GM19239 (cell line): ENCODE data around the gene USP17L10.
"Not testable (repeated sequence)": the region's sequence is repeated elsewhere in the genome, so short reads cannot be mapped to it uniquely, and the experiment has no call there.

ENCODE experiments used
- DNase-seq: peaks from one replicate; pipeline ENCODE4 v3.0.0; 2011; ENCODE audit warnings: low spot score; ENCODE audit not compliant: insufficient read length
- FAIRE-seq: peaks from 2 replicates; lab custom pipeline; 2011; peaks lifted over from hg19 to GRCh38; lab: Jason Lieb, UNC

Gene USP17L10

DNA sequence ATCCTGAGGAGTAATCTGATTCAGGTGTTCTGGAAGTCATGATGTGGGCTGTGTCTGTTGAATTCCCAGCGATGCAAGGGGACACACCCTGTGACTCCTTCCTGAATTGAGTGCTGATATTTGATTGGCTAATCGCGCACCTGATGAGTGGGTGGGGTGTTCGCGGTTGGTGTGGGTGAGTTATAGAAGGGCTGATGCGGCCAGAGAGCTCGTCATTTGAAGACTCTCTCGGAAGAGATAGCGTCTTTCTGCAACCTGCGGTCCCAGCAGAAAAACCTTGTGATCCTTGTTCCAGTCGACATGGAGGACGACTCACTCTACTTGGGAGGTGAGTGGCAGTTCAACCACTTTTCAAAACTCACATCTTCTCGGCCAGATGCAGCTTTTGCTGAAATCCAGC, at the start of gene USP17L10:
Gene USP17L10 (plus strand): TSS at position 301 of the 400 bp plus-strand sequence. CDS start 0 bp downstream, at position 301.
- FAIRE-seq, DNase-seq: not testable (repeated sequence)

DNA sequence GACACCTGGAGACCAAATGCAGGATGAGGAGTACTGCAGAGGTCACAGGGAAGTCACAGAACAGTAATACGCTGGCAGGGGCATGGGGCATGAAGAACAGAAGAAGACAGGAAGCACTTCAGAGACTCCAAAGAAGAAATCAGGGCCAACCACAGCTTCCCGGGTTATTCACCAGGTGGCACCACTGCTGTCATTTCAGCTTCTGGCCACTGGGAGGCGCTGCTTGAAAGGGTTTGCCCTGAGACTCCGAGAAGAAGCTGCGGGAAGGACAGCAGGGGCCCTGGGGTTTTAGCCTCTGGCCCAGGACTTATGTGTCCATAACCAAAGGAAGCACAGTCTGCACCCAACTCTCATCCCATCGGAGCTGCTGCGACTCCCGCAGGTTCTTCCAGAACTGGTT, 44.5 kb upstream of the USP17L10 start:
- not testable (repeated sequence) for DNase-seq, FAIRE-seq

DNA sequence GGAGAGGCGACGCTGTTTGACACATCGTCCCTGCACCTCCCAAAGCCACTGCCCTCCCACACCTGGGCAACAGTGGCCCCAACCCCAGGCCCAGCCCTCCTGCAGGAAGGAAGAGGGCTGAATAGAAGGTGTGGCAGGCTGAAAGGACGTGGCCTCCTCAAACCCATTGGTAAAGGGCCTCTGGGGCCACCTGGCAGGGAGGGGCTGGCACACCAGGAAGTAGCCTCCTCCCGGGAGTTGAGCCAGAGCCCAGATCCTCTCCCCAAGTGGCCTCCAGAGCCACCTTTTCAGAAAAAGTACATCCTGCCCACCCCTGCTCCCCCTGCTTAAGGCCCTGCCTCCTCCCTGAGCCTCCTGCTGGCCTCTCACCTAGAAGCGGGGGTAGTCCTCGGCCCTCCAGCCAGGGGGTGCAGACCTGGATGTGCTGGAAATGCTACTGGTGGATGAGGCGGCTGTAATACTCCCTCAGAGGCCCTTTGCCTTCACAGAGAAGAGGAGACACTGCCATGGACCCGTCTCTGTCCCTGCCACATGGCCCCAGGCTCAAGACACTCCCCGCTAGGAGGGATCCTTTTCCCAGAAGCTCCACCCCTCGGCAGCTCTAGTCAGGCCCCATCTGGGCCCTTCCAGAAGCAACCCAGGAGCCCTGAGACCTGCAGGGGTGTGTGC, 40.5 kb upstream of the USP17L10 start, which contains the start of gene FAM90A26:
Gene FAM90A26 (plus strand): TSS at position 619 of the 669 bp plus-strand sequence. CDS start 2,764 bp downstream, outside the sequence.
- not testable (repeated sequence) for DNase-seq, FAIRE-seq

GRCh38 chr4:9214701-9215100, 4.2 kb downstream of the USP17L10 start:
- FAIRE-seq, result not testable (repeated sequence)

GRCh38 chr4:9215105-9215504, 4.6 kb downstream of the USP17L10 start, which contains the start of gene USP17L11:
USP17L11 (plus strand) TSS chr4:9215405; CDS start chr4:9215405, 0 bp downstream.
- DNase-seq, FAIRE-seq: not testable (repeated sequence)

More at GRCh38 chr4:9214701-9215100, 4.2 kb downstream of the USP17L10 start:
- DNase-seq, result not testable (repeated sequence)

- FAIRE-seq, DNase-seq: not testable (repeated sequence)
Observed at GRCh38 chr4:9219852-9220251, 9.4 kb downstream of the USP17L10 start, which contains the start of gene USP17L12. USP17L12 (plus strand) TSS chr4:9220152; CDS start chr4:9220152, 0 bp downstream.

GRCh38 chr4:9224596-9224995, 14.1 kb downstream of the USP17L10 start, which contains the start of gene USP17L13:
USP17L13 (plus strand) TSS chr4:9224896; CDS start chr4:9224896, 0 bp downstream.
- FAIRE-seq, DNase-seq: not testable (repeated sequence)

DNA sequence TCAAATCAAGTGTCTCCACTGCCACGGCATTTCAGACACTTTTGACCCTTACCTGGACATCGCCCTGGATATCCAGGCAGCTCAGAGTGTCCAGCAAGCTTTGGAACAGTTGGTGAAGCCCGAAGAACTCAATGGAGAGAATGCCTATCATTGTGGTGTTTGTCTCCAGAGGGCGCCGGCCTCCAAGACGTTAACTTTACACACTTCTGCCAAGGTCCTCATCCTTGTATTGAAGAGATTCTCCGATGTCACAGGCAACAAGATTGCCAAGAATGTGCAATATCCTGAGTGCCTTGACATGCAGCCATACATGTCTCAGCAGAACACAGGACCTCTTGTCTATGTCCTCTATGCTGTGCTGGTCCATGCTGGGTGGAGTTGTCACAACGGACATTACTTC, 19.8 kb downstream of the USP17L10 start:
- not testable (repeated sequence) for FAIRE-seq, DNase-seq

GRCh38 chr4:9234085-9234484, 23.6 kb downstream of the USP17L10 start, which contains the start of gene USP17L15:
USP17L15 (plus strand) TSS chr4:9234385; CDS start chr4:9234385, 0 bp downstream.
- not testable (repeated sequence) for FAIRE-seq, DNase-seq

DNA sequence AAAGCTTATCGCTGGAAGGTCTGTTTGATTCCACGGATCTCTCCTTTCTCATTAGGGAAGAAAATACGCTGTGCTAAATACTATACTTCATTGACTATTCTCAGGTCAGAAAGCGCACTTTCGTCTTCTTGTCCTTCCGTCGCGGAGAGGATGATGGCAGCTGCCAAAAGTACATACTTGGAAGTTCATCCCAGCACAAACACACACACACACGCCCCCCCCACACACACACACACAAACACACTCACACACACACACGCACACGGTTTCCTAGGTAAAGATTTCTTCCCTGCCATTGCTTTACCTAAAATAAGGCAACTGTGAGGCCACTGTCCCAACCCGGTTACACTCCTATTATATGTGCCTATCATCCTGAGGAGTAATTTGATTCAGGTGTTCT, 28.0 kb downstream of the USP17L10 start:
- not testable (repeated sequence) for DNase-seq, FAIRE-seq

DNA sequence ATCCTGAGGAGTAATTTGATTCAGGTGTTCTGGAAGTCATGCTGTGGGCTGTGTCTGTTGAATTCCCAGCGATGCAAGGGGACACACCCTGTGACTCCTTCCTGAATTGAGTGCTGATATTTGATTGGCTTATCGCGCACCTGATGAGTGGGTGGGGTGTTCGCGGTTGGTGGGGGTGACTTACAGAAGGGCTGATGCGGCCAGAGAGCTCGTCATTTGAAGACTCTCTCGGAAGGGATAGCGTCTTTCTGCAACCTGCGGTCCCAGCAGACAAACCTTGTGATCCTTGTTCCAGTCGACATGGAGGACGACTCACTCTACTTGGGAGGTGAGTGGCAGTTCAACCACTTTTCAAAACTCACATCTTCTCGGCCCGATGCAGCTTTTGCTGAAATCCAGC, 33.1 kb downstream of the USP17L10 start, which contains the start of gene USP17L17:
Gene USP17L17 (plus strand): TSS at position 301 of the 400 bp plus-strand sequence. CDS start 0 bp downstream, at position 301.
- DNase-seq, FAIRE-seq: not testable (repeated sequence)

DNA sequence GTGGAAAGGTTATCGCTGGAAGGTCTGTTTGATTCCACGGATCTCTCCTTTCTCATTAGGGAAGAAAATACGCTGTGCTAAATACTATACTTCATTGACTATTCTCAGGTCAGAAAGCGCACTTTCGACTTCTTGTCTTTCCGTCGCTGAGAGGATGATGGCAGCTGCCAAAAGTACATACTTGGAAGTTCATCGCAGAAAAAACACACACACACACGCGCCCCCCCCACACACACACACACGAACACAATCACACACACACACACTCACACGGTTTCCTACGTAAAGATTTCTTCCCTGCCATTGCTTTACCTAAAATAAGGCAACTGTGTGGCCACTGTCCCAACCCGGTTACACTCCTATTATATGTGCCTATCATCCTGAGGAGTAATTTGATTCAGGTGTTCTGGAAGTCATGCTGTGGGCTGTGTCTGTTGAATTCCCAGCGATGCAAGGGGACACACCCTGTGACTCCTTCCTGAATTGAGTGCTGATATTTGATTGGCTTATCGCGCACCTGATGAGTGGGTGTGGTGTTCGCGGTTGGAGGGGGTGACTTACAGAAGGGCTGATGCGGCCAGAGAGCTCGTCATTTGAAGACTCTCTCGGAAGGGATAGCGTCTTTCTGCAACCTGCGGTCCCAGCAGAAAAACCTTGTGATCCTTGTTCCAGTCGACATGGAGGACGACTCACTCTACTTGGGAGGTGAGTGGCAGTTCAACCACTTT, 37.7 kb downstream of the USP17L10 start, which contains the start of gene USP17L18:
Gene USP17L18 (plus strand): TSS at position 678 of the 728 bp plus-strand sequence. CDS start 0 bp downstream, at position 678.
- FAIRE-seq, DNase-seq: not testable (repeated sequence)

DNA sequence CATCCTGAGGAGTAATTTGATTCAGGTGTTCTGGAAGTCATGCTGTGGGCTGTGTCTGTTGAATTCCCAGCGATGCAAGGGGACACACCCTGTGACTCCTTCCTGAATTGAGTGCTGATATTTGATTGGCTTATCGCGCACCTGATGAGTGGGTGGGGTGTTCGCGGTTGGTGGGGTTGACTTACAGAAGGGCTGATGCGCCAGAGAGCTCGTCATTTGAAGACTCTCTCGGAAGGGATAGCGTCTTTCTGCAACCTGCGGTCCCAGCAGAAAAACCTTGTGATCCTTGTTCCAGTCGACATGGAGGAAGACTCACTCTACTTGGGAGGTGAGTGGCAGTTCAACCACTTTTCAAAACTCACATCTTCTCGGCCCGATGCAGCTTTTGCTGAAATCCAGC, 42.6 kb downstream of the USP17L10 start, which contains the start of gene USP17L19:
Gene USP17L19 (plus strand): TSS at position 301 of the 400 bp plus-strand sequence. CDS start 0 bp downstream, at position 301.
- DNase-seq, FAIRE-seq: not testable (repeated sequence)

GRCh38 chr4:9257824-9258223, 47.4 kb downstream of the USP17L10 start, which contains the start of gene USP17L20:
USP17L20 (plus strand) TSS chr4:9258124; CDS start chr4:9258124, 0 bp downstream.
- DNase-seq, FAIRE-seq: not testable (repeated sequence)
